ENCODE results near the gene UGT2A2.
"Not testable (repeated sequence)": the region's sequence is repeated elsewhere in the genome, so short reads cannot be mapped to it uniquely, and the experiment has no call there.

Gene UGT2A2

GRCh38 chr4:69639542-69639941, at the start of gene UGT2A2:
UGT2A2 (minus strand) TSS chr4:69639642; CDS start chr4:69639640, 2 bp downstream.
- DNase-seq (ENCODE audit: low spot score), result no peak
- no peak for TF ChIP-seq CTCF (IDR thresholded peaks at IDR 0.05; ENCODE audit: extremely low read depth, missing control alignments)

GRCh38 chr4:69684804-69685203, 45.4 kb upstream of the UGT2A2 start:
- no peak for DNase-seq (ENCODE audit: low spot score)
- no peak for TF ChIP-seq CTCF (IDR thresholded peaks at IDR 0.05; ENCODE audit: extremely low read depth, missing control alignments)

GRCh38 chr4:69668680-69669079, 29.2 kb upstream of the UGT2A2 start:
- no peak for TF ChIP-seq CTCF (IDR thresholded peaks at IDR 0.05; ENCODE audit: extremely low read depth, missing control alignments)
- DNase-seq (ENCODE audit: low spot score), result no peak

GRCh38 chr4:69664009-69664408, 24.6 kb upstream of the UGT2A2 start:
- DNase-seq (ENCODE audit: low spot score), result not testable (repeated sequence)

- not testable (repeated sequence) for DNase-seq (ENCODE audit: low spot score)
Measured at GRCh38 chr4:69661130-69661803, 21.8 kb upstream of the UGT2A2 start.

GRCh38 chr4:69658133-69658532, 18.7 kb upstream of the UGT2A2 start:
- TF ChIP-seq CTCF (IDR thresholded peaks at IDR 0.05; ENCODE audit: extremely low read depth, missing control alignments), result no peak
- no peak for DNase-seq (ENCODE audit: low spot score)

GRCh38 chr4:69656653-69657158, 17.3 kb upstream of the UGT2A2 start:
- no peak for TF ChIP-seq CTCF (IDR thresholded peaks at IDR 0.05; ENCODE audit: extremely low read depth, missing control alignments)

GRCh38 chr4:69653147-69653546, 13.7 kb upstream of the UGT2A2 start, which contains the start of gene UGT2A1:
UGT2A1 (minus strand) TSS chr4:69653247; CDS start chr4:69647644, 5,603 bp downstream.
- TF ChIP-seq CTCF (IDR thresholded peaks at IDR 0.05; ENCODE audit: extremely low read depth, missing control alignments), result no peak

More at GRCh38 chr4:69656653-69657158, 17.3 kb upstream of the UGT2A2 start:
- DNase-seq (ENCODE audit: low spot score), result no peak

More at GRCh38 chr4:69653147-69653546, 13.7 kb upstream of the UGT2A2 start, which contains the start of gene UGT2A1:
- DNase-seq (ENCODE audit: low spot score), result no peak

All from GM20000 (cell line).